ENCODE measurements around the gene ZNF429. TPM values are rescaled to one million over a fixed set of nuclear protein-coding genes. Genes with fewer than 3 reads are reported as not detected.
A peak's percentile ranks its signal among the peaks of the same experiment; 100 is the strongest.
"Not testable (repeated sequence)": the region's sequence is repeated elsewhere in the genome, so short reads cannot be mapped to it uniquely, and the experiment has no call there.

The ZNF429 gene
- polyA plus RNA-seq, 4 donors: 3.1 to 26.5 (median 4.9) TPM

DNA sequence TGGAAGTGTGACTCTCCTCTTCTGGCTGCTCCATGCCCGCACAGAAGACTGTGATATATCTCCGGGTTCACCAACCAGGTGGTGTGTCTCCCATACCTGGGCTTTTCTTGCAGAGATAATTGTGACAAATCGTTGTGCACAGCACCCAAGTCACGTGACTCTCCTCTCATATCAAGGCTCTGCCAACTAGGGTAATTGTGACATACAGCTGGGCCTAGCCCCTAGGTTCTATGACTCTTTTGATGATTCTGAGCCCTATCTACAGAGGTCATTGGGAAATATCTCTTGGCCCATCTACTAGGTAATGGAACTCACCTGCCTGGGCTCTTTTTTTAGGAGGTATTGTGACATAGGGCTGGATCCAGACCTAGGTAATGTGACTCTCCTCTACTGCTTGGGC is 89.8 kb downstream of the ZNF429 start:
- Histone ChIP-seq H3K4me1 (ENCODE audit: control insufficient read depth in 3 of 3, insufficient read depth in 2 of 3, low read depth in 1 of 3, low read length in 2 of 3) (no peaks in the 10 kb centered on the region), H3K4me3 (ENCODE audit: low read depth in 1 of 3, low read length in 3 of 3) (no peak overlapping the region), H3K36me3 (ENCODE audit: control insufficient read depth in 3 of 3, insufficient read depth in 2 of 3, low read depth in 1 of 3, low read length in 3 of 3) (peaks cover 0 to 5% (median 0%) of the 10 kb centered on the region in 3 donors), H3K27ac (ENCODE audit: low read depth in 1 of 3, low read length in 2 of 3) (no peak overlapping the region), H3K27me3 (ENCODE audit: control insufficient read depth in 3 of 3, insufficient read depth in 3 of 3, low read length in 3 of 3) (no peaks in the 10 kb centered on the region), H3K9me3 (ENCODE audit: control insufficient read depth in 2 of 2, insufficient read depth in 1 of 2, low read depth in 1 of 2, low read length in 1 of 2) (no peaks in the 10 kb centered on the region)
- DNase-seq: no peak
- WGBS, 3 donors: 65 to 72% (median 68%) methylated on average over 4 of the region's 4 CpGs
- FAIRE-seq: no peak

DNA sequence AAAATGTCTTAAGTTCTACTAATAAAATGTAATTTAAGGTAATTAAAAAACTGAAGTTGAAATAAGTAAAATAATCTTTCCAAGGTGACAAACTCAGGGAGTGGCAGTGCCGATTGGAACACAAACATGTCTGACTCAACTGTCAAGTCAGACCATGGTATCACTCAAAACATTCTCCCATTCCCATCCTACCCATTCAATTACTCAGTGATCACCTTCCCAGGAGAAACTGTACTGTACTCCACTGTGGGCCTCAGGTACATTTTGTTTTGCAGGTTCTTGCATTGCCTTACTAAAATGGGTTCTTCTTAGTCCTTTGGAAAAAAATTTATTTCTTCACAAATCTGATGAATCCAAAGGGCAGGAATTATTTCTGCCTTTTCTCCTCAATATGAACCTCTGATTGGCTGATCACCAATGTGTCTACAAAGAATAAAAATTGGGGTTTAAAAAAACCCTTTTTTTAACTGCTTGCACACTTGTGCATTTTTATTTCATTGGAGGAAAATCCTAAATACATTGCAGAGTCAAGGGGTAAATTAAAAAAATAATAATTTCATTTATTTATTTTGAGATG is 96.8 kb downstream of the ZNF429 start:
- DNase-seq (no peak), FAIRE-seq (no peak)
- 18 to 61% (median 29%) methylated on average over 1 of the region's 1 CpG for WGBS, 3 donors
- H3K27ac ChIP-seq (ENCODE audit: low read depth in 1 of 3, low read length in 2 of 3): peak overlapping the region in 1 of 3 donors; percentile 58
- H3K4me1 ChIP-seq (ENCODE audit: control insufficient read depth in 3 of 3, insufficient read depth in 2 of 3, low read depth in 1 of 3, low read length in 2 of 3): peaks cover 0 to 32% (median 0%) of the 10 kb centered on the region in 3 donors
- no peaks in the 10 kb centered on the region for H3K27me3 ChIP-seq (ENCODE audit: control insufficient read depth in 3 of 3, insufficient read depth in 3 of 3, low read length in 3 of 3)
- peaks cover 0 to 3% (median 0%) of the 10 kb centered on the region in 3 donors for H3K36me3 ChIP-seq (ENCODE audit: control insufficient read depth in 3 of 3, insufficient read depth in 2 of 3, low read depth in 1 of 3, low read length in 3 of 3)
- no peaks in the 10 kb centered on the region for H3K9me3 ChIP-seq (ENCODE audit: control insufficient read depth in 2 of 2, insufficient read depth in 1 of 2, low read depth in 1 of 2, low read length in 1 of 2)
- H3K4me3 ChIP-seq (ENCODE audit: low read depth in 1 of 3, low read length in 3 of 3): no peak overlapping the region

DNA sequence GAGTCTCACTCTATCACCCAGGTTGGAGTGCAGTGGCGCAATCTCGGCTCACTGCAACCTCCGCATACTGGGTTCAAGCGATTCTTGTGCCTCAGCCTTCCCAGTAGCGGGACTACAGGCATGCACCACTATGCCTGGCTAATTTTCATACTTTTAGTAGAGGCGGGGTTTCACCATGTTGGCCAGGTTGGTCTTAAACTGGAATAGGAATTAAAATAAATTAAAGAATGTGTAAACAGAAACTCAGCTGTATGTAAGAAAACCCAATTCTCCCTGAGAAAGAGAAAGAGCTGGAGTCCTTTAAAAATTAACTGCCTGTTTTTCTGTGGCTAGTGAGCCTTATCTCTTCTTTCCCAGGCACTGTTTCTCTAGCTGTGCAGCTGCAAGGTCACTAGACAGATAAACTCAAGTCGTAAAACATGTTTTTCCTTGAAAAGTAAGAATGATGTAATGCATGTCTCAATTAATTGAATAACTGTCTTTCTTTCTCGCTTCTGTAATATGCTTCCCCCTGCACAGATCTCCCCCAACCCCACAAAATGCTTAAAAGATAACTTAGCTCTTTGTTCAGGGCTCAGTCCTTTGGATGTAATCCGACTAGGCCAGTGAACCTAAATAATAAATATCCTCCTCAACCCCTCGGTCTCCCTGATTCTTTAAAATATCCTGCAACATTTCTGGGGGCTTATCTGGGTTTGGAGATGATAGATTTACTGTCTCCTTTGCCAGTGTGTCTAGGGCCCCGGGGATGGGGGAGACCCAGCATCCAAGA is 97.4 kb downstream of the ZNF429 start:
- H3K36me3 ChIP-seq (ENCODE audit: control insufficient read depth in 3 of 3, insufficient read depth in 2 of 3, low read depth in 1 of 3, low read length in 3 of 3); FAIRE-seq; H3K27me3 ChIP-seq (ENCODE audit: control insufficient read depth in 3 of 3, insufficient read depth in 3 of 3, low read length in 3 of 3); H3K4me3 ChIP-seq (ENCODE audit: low read depth in 1 of 3, low read length in 3 of 3); H3K9me3 ChIP-seq (ENCODE audit: control insufficient read depth in 2 of 2, insufficient read depth in 1 of 2, low read depth in 1 of 2, low read length in 1 of 2): not testable (repeated sequence)
- DNase-seq: peak in 1 of 2 donors; percentile 44
- Histone ChIP-seq H3K4me1 (ENCODE audit: control insufficient read depth in 3 of 3, insufficient read depth in 2 of 3, low read depth in 1 of 3, low read length in 2 of 3) (peaks cover 0 to 35% (median 0%) of the 10 kb centered on the region in 3 donors), H3K27ac (ENCODE audit: low read depth in 1 of 3, low read length in 2 of 3) (peak overlapping the region in 1 of 3 donors; percentile 58)
- WGBS, 3 donors: 18 to 47% (median 25%) methylated on average over 11 of the region's 11 CpGs

DNA sequence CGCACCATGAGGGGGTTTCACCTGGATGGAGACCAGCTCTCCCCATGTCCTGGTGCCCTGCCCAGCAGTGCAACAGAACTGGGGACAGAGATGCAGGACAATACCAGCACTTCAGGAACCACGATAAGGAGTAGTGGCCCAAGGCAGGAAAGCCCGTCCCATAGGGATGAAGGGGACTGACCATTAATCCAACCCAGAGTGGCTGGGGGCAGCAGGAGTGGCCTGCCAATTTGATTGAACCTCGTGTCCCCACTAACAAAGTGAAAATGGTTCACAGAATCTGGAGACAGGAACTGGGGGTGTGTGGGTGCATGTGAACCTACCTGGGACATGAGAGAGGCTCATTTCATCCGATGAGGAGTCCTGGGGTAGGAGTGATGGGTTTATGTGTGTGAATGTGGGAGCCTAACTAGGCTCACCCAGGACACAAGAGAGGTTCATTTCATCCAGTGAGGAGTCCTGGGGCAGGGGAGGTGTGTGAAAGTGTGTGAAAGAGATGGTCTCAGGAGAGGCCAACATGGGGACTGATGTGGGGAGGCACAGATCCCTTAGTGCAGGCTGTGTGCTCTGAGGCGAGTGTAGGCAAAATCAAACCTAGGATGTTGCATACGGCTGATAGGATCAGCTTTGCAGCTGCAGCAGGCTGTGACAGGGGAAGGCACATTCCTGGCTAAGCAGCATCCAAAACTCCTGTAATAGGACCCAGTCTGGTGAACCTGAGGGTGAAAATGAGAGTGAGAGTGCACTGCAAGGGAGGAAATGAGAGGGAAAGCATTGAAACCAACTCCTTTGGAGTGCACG is 98.2 kb downstream of the ZNF429 start:
- H3K9me3 ChIP-seq (ENCODE audit: control insufficient read depth in 2 of 2, insufficient read depth in 1 of 2, low read depth in 1 of 2, low read length in 1 of 2): no peaks in the 10 kb centered on the region
- H3K36me3 ChIP-seq (ENCODE audit: control insufficient read depth in 3 of 3, insufficient read depth in 2 of 3, low read depth in 1 of 3, low read length in 3 of 3): no peaks in the 10 kb centered on the region
- H3K27me3 ChIP-seq (ENCODE audit: control insufficient read depth in 3 of 3, insufficient read depth in 3 of 3, low read length in 3 of 3): no peaks in the 10 kb centered on the region
- FAIRE-seq (no peak), DNase-seq (no peak)
- WGBS, 3 donors: 50 to 62% (median 52%) methylated on average over 8 of the region's 8 CpGs
- peak overlapping the region in 1 of 3 donors; percentile 47 for H3K4me3 ChIP-seq (ENCODE audit: low read depth in 1 of 3, low read length in 3 of 3)
- peaks cover 0 to 43% (median 0%) of the 10 kb centered on the region in 3 donors for H3K4me1 ChIP-seq (ENCODE audit: control insufficient read depth in 3 of 3, insufficient read depth in 2 of 3, low read depth in 1 of 3, low read length in 2 of 3)
- peak overlapping the region in 1 of 3 donors; percentile 42 for H3K27ac ChIP-seq (ENCODE audit: low read depth in 1 of 3, low read length in 2 of 3)

DNA sequence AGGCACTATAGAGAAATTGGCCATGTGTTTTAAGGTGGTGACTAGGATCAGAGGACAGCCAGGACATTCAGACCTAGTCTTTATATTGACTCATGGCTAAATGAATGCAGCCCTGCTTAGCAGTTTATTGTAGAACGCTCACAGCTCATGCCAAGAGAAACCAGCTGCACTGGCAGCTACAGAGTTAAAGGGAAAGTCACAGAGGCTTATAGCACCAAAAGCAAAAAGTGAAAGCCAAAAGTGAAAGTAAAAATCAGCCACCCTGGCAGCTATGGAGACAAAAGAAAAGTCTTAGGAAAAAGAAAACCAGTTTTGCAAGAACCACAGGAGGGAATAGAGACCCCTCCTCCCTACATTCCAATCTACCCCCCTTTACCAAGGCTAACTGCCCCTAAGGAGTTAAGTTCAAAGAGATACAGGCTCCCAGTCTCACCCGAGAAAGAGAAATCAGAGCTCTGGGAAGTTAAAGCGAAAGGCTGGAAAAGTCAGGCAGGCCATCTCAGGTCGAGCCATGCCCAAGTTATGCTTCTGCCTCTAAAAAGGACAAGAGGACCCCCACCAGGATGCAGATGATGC is 99.0 kb downstream of the ZNF429 start:
- H3K4me1 ChIP-seq (ENCODE audit: control insufficient read depth in 3 of 3, insufficient read depth in 2 of 3, low read depth in 1 of 3, low read length in 2 of 3): peaks cover 0 to 48% (median 0%) of the 10 kb centered on the region in 3 donors
- H3K36me3 ChIP-seq (ENCODE audit: control insufficient read depth in 3 of 3, insufficient read depth in 2 of 3, low read depth in 1 of 3, low read length in 3 of 3): no peaks in the 10 kb centered on the region
- H3K27me3 ChIP-seq (ENCODE audit: control insufficient read depth in 3 of 3, insufficient read depth in 3 of 3, low read length in 3 of 3): no peaks in the 10 kb centered on the region
- H3K27ac ChIP-seq (ENCODE audit: low read depth in 1 of 3, low read length in 2 of 3): peak overlapping the region; percentile 42 to 60 (median 43)
- H3K4me3 ChIP-seq (ENCODE audit: low read depth in 1 of 3, low read length in 3 of 3): peak overlapping the region in 2 of 3 donors; percentile 29 to 47
- FAIRE-seq (peak; percentile 23), DNase-seq (peak; percentile 46 to 82)
- H3K9me3 ChIP-seq (ENCODE audit: control insufficient read depth in 2 of 2, insufficient read depth in 1 of 2, low read depth in 1 of 2, low read length in 1 of 2): no peaks in the 10 kb centered on the region
- WGBS, 3 donors: 1 to 3% (median 2%) methylated on average over 4 of the region's 4 CpGs

Other genes starting within 250 kb of the ZNF429 start
- 10 to 100 TPM in 1 of 4 donors, 1 to 10 TPM in 3; 1.8 to 20.8 (median 3.4) TPM for gene ZNF708, start 176.2 kb upstream of the ZNF429 start, polyA plus RNA-seq
- 10 to 100 TPM in 1 of 4 donors, 1 to 10 TPM in 2, under 1 TPM in 1; 0.67 to 18.3 (median 3.1) TPM for gene ZNF738, start 146.6 kb upstream of the ZNF429 start, polyA plus RNA-seq
- 10 to 100 TPM in 1 of 4 donors, 1 to 10 TPM in 3; 1.9 to 22.4 (median 3.3) TPM for gene ZNF493, start 108.5 kb upstream of the ZNF429 start, polyA plus RNA-seq